ENCODE measurements around the gene C1orf94. TPM values are rescaled to one million over a fixed set of nuclear protein-coding genes. Genes with fewer than 3 reads are reported as not detected.

The C1orf94 gene
- total and polyA plus RNA-seq, 2 donors (not counting 1 experiment from before 2014, with no cell fraction given), result not detected

- Histone ChIP-seq H4K20me1 (ENCODE audit: control insufficient read depth, insufficient read depth, low read length, poor library complexity, severe bottlenecking) (no peaks in the 10 kb centered on the region), H3K4me1 (ENCODE audit: control insufficient read depth in 2 of 2, insufficient read depth in 2 of 2, low read length in 2 of 2) (no peaks in the 10 kb centered on the region), H3K9me3 (ENCODE audit: control extremely low read depth in 1 of 3, control insufficient read depth in 2 of 3, insufficient read depth in 1 of 3, low read length in 2 of 3) (no peaks in the 10 kb centered on the region), H3K79me2 (ENCODE audit: control insufficient read depth, insufficient read depth, low read length) (no peaks in the 10 kb centered on the region), H3K4me3 (ENCODE audit: control extremely low read depth in 1 of 5, extremely low read depth in 1 of 5, insufficient read depth in 1 of 5, low read depth in 2 of 5, low read length in 4 of 5) (no peak overlapping the region), H3K36me3 (replicated peaks in 1 of 2; ENCODE audit: control extremely low read depth in 1 of 2, control insufficient read depth in 1 of 2, extremely low read depth in 1 of 2, insufficient read depth in 2 of 2, low read length in 1 of 2) (no peaks in the 10 kb centered on the region), H2AFZ (ENCODE audit: insufficient read depth, low read depth, low read length, poor library complexity, severe bottlenecking) (no peak overlapping the region), H3K9ac (ENCODE audit: low read length) (no peak overlapping the region), H3K27ac (ENCODE audit: low read length in 2 of 2) (no peak overlapping the region), H3K27me3 (replicated peaks in 1 of 4; ENCODE audit: control extremely low read depth in 1 of 4, control insufficient read depth in 3 of 4, insufficient read depth in 4 of 4, low read length in 3 of 4) (no peaks in the 10 kb centered on the region), H3K4me2 (replicated peaks; ENCODE audit: low read depth, low read length, poor library complexity, severe bottlenecking) (no peak overlapping the region)
- 79% methylated on average over 13 of the region's 16 CpGs for WGBS (ENCODE audit: insufficient coverage)
- ChIA-PET POLR2A (no interaction called here), CTCF (no interaction called here)
- peaks cover 10% of the 10 kb centered on the region for H3K27me3 Mint-ChIP-seq
- ATAC-seq (ENCODE audit: low read depth), result no peak
- DNase-seq, result no peak
- no peaks in the 10 kb centered on the region for H3K4me1 Mint-ChIP-seq
- no peak overlapping the region for H3K27ac Mint-ChIP-seq
- TF ChIP-seq EZH2 (IDR thresholded peaks at IDR 0.05; ENCODE audit: borderline replicate concordance, insufficient read depth, low read depth, low read length, poor library complexity, severe bottlenecking) (no peak), CTCF (IDR thresholded peaks at IDR 0.05) (no peak)
- intact Hi-C loops (cut with micrococcal nuclease), result no loop called here
- no peak overlapping the region for H3K4me3 Mint-ChIP-seq
- peaks cover 2% of the 10 kb centered on the region for H3K9me3 Mint-ChIP-seq (ENCODE audit: insufficient read depth)
Measured at GRCh38 chr1:34262023-34262853, 85.5 kb downstream of the C1orf94 start.

GRCh38 chr1:34262921-34263320, 86.2 kb downstream of the C1orf94 start:
- intact Hi-C loops (cut with micrococcal nuclease), result no loop called here
- Histone ChIP-seq H3K4me2 (replicated peaks; ENCODE audit: low read depth, low read length, poor library complexity, severe bottlenecking) (no peak overlapping the region), H4K20me1 (ENCODE audit: control insufficient read depth, insufficient read depth, low read length, poor library complexity, severe bottlenecking) (no peaks in the 10 kb centered on the region), H3K9ac (ENCODE audit: low read length) (no peak overlapping the region), H3K4me3 (ENCODE audit: control extremely low read depth in 1 of 5, extremely low read depth in 1 of 5, insufficient read depth in 1 of 5, low read depth in 2 of 5, low read length in 4 of 5) (no peak overlapping the region), H3K79me2 (ENCODE audit: control insufficient read depth, insufficient read depth, low read length) (no peaks in the 10 kb centered on the region), H3K4me1 (ENCODE audit: control insufficient read depth in 2 of 2, insufficient read depth in 2 of 2, low read length in 2 of 2) (no peaks in the 10 kb centered on the region), H3K36me3 (replicated peaks in 1 of 2; ENCODE audit: control extremely low read depth in 1 of 2, control insufficient read depth in 1 of 2, extremely low read depth in 1 of 2, insufficient read depth in 2 of 2, low read length in 1 of 2) (no peaks in the 10 kb centered on the region), H2AFZ (ENCODE audit: insufficient read depth, low read depth, low read length, poor library complexity, severe bottlenecking) (no peak overlapping the region), H3K27ac (ENCODE audit: low read length in 2 of 2) (no peak overlapping the region), H3K9me3 (ENCODE audit: control extremely low read depth in 1 of 3, control insufficient read depth in 2 of 3, insufficient read depth in 1 of 3, low read length in 2 of 3) (no peaks in the 10 kb centered on the region), H3K27me3 (replicated peaks in 1 of 4; ENCODE audit: control extremely low read depth in 1 of 4, control insufficient read depth in 3 of 4, insufficient read depth in 4 of 4, low read length in 3 of 4) (no peaks in the 10 kb centered on the region)
- POLR2A ChIA-PET, result no interaction called here
- peaks cover 15% of the 10 kb centered on the region for H3K27me3 Mint-ChIP-seq
- H3K27ac Mint-ChIP-seq, result no peak overlapping the region
- H3K4me1 Mint-ChIP-seq, result no peaks in the 10 kb centered on the region
- TF ChIP-seq EZH2 (IDR thresholded peaks at IDR 0.05; ENCODE audit: borderline replicate concordance, insufficient read depth, low read depth, low read length, poor library complexity, severe bottlenecking), result no peak
- no peak for TF ChIP-seq CTCF (IDR thresholded peaks at IDR 0.05)
- H3K9me3 Mint-ChIP-seq (ENCODE audit: insufficient read depth), result peaks cover 2% of the 10 kb centered on the region
- H3K4me3 Mint-ChIP-seq, result no peak overlapping the region
- CTCF ChIA-PET, result no interaction called here
- ATAC-seq (ENCODE audit: low read depth) (no peak), DNase-seq (no peak)
- 62% methylated on average over 6 of the region's 7 CpGs for WGBS (ENCODE audit: insufficient coverage)
